Keratinocyte (primary cell): ENCODE results near the gene SST.

Experiments used
- EZH2 ChIP-seq: IDR thresholded peaks from one replicate; pipeline ENCODE4 v1.6.1; 2012; ENCODE audit warnings: inconsistent platforms, mild to moderate bottlenecking, low read length, moderate library complexity
- TF ChIP-seq, protein P1 (sequence below), 3 experiments: IDR thresholded peaks in 1 of 3; conservative IDR thresholded peaks in 1 of 3; optimal IDR thresholded peaks in 1 of 3; 2 replicates in 2 of 3; 3 replicates in 1 of 3; pipeline versions ENCODE3 to v1.5.1; 2011; ENCODE audit warnings: low read length in 3 of 3, mild to moderate bottlenecking in 3 of 3, moderate library complexity in 2 of 3, control low read depth in 1 of 3, inconsistent platforms in 1 of 3; ENCODE audit not compliant: insufficient read depth in 2 of 3; ENCODE audit errors: extremely low read depth in 1 of 3

DNA sequence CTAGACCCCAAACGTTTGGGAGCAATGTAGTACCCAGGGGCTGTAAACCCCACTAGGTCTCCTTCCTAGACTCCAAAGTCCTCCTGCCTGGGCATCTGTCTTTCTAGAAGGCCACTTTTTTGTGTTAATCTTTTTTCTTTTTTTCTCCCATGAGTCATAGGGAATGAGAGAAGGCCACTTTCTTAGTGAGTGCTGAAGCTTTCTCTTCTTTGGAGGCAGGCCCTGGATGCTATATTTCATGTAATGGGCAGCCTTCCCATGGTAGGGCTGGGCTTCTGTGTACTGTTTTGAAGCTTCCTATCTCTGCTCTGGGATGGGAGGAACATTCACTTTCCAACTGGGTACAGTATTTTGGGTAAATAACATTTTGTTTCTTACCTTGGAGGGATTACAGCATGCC, 47.4 kb upstream of the SST start:
- TF ChIP-seq, protein P1, sequence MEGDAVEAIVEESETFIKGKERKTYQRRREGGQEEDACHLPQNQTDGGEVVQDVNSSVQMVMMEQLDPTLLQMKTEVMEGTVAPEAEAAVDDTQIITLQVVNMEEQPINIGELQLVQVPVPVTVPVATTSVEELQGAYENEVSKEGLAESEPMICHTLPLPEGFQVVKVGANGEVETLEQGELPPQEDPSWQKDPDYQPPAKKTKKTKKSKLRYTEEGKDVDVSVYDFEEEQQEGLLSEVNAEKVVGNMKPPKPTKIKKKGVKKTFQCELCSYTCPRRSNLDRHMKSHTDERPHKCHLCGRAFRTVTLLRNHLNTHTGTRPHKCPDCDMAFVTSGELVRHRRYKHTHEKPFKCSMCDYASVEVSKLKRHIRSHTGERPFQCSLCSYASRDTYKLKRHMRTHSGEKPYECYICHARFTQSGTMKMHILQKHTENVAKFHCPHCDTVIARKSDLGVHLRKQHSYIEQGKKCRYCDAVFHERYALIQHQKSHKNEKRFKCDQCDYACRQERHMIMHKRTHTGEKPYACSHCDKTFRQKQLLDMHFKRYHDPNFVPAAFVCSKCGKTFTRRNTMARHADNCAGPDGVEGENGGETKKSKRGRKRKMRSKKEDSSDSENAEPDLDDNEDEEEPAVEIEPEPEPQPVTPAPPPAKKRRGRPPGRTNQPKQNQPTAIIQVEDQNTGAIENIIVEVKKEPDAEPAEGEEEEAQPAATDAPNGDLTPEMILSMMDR (optimal IDR thresholded peaks at IDR 0.05 in 1 of 3, IDR thresholded peaks at IDR 0.05 in 1 of 3, conservative IDR thresholded peaks at IDR 0.05 in 1 of 3; ENCODE audit: extremely low read depth in 1 of 3, insufficient read depth in 2 of 3, low read length in 3 of 3): no peak
- TF ChIP-seq EZH2: no peak
